Lung (tissue), 12 donors: ENCODE results near the gene EXOC4. TPM values are rescaled to one million over a fixed set of nuclear protein-coding genes. Genes with fewer than 3 reads are reported as not detected.

Source experiments
- ATAC-seq: fragments of 200-7000 bp; cut with Tn5 transposase; one replicate; pipeline ENCODE4 v1.9.1; 2020; ENCODE audit warnings: moderate number of reproducible peaks; ENCODE audit not compliant: insufficient read depth, low FRiP score
- DNase-seq, 3 donors: peaks; one replicate each; pipeline ENCODE4 v3.0.0-alpha.2; 2013 to 2017
- H3K27ac ChIP-seq, 2 donors: one replicate each; pipeline ENCODE4 v1.5.1; 2013; ENCODE audit warnings: mild to moderate bottlenecking in 2 of 2, moderate library complexity in 2 of 2, control low read depth in 1 of 2, inconsistent platforms in 1 of 2, low read depth in 1 of 2, low read length in 1 of 2
- H3K27me3 ChIP-seq, 3 donors: one replicate each; pipeline ENCODE4 v1.5.1; 2013; ENCODE audit warnings: low read length in 2 of 3; ENCODE audit not compliant: control insufficient read depth in 3 of 3, insufficient read depth in 3 of 3
- H3K36me3 ChIP-seq, 4 donors: one replicate each; pipeline ENCODE4 v1.5.1; 2013; ENCODE audit warnings: low read length in 4 of 4, mild to moderate bottlenecking in 1 of 4, moderate library complexity in 1 of 4; ENCODE audit not compliant: control insufficient read depth in 4 of 4, insufficient read depth in 4 of 4
- H3K4me1 ChIP-seq, 5 donors: one replicate each; pipeline ENCODE4 v1.5.1; 2013; ENCODE audit warnings: low read length in 5 of 5, mild to moderate bottlenecking in 2 of 5, moderate library complexity in 1 of 5; ENCODE audit not compliant: control insufficient read depth in 5 of 5, insufficient read depth in 5 of 5
- H3K4me3 ChIP-seq: one replicate; pipeline ENCODE4 v1.5.1; 2013; ENCODE audit warnings: mild to moderate bottlenecking, control low read depth, moderate library complexity
- H3K9ac ChIP-seq, 2 donors: one replicate each; pipeline ENCODE4 v1.5.1; 2013; ENCODE audit warnings: low read length in 2 of 2, control low read depth in 1 of 2; ENCODE audit not compliant: insufficient read depth in 1 of 2
- H3K9me3 ChIP-seq, 4 donors: one replicate each; pipeline ENCODE4 v1.5.1; 2013; ENCODE audit warnings: low read length in 3 of 4, mild to moderate bottlenecking in 1 of 4, moderate library complexity in 1 of 4; ENCODE audit not compliant: control insufficient read depth in 4 of 4, insufficient read depth in 3 of 4
- CTCF ChIP-seq: IDR thresholded peaks from 2 replicates; pipeline ENCODE4 v1.5.1; 2012; ENCODE audit warnings: mild to moderate bottlenecking; ENCODE audit errors: control extremely low read depth, extremely low read depth
- WGBS, 2 donors: extraction: QIAGEN DNeasy Blood & Tissue Kit; methylation state at CpG; one replicate each; pipeline ENCODE4 v1.1.7; 2013; 5-methylcytosine and 5-hydroxymethylcytosine counted together
- polyA plus RNA-seq, 2 donors: library from polyadenylated mRNA; stranded (reverse); fragments of 200-250 nt; gene quantifications; one replicate each; pipeline ENCODE4 v1.2.1, GENCODE V29; 2013
- total RNA-seq, 2 donors: library from RNA; depleted of rRNA in 1 of 2; stranded (reverse); fragments of >200 nt in 1 of 2; gene quantifications; one replicate each; pipeline ENCODE4 v1.2.1, GENCODE V29; 2014 to 2021
- donor health status: control.
- donor health status: control.
- donor health status: Bipolar disorder and iron deficiency.
- donor health status: healthy.
- donor health status: DM: yes; HTN: yes; CAD: no.

Gene EXOC4
- total and polyA plus RNA-seq, 4 donors, result 10.3 to 232 (median 47.4) TPM

GRCh38 chr7:133676805-133677370 lies 424.0 kb downstream of the EXOC4 start:
- H3K9ac ChIP-seq, result no peak overlapping the region
- WGBS, 2 donors, result 91 to 93% methylated on average over 2 of the region's 2 CpGs
- H3K9me3 ChIP-seq, result no peaks in the 10 kb centered on the region
- TF ChIP-seq CTCF, result no peak
- H3K27me3 ChIP-seq, result no peaks in the 10 kb centered on the region
- no peak for DNase-seq
- no peaks in the 10 kb centered on the region for H3K4me1 ChIP-seq
- no peak overlapping the region for H3K27ac ChIP-seq
- H3K36me3 ChIP-seq, result peaks cover 0 to 2% (median 0%) of the 10 kb centered on the region in 4 donors
- ATAC-seq, result no peak
- no peak overlapping the region for H3K4me3 ChIP-seq

- Histone ChIP-seq H3K27ac (no peak overlapping the region), H3K27me3 (no peaks in the 10 kb centered on the region), H3K9me3 (no peaks in the 10 kb centered on the region), H3K36me3 (peaks cover 0 to 2% (median 0%) of the 10 kb centered on the region in 4 donors), H3K4me1 (no peaks in the 10 kb centered on the region), H3K4me3 (no peak overlapping the region), H3K9ac (no peak overlapping the region)
- 94% methylated on average over 2 of the region's 2 CpGs for WGBS, 2 donors
- DNase-seq (no peak), ATAC-seq (no peak)
- no peak for TF ChIP-seq CTCF
Observed at GRCh38 chr7:133678137-133678814, 425.4 kb downstream of the EXOC4 start.

- Histone ChIP-seq H3K27ac (no peak overlapping the region), H3K4me1 (no peaks in the 10 kb centered on the region), H3K27me3 (no peaks in the 10 kb centered on the region), H3K9me3 (no peaks in the 10 kb centered on the region), H3K36me3 (peaks cover 0 to 2% (median 0%) of the 10 kb centered on the region in 4 donors), H3K4me3 (no peak overlapping the region), H3K9ac (no peak overlapping the region)
- no peak for TF ChIP-seq CTCF
- DNase-seq (no peak), ATAC-seq (no peak)
Observed at GRCh38 chr7:133679977-133680376, 427.1 kb downstream of the EXOC4 start.
